NCI-H2081 (cell line): ENCODE results near the gene RRM2.

Experiments
- DNase-seq, 2 experiments: peaks; one replicate each; lab custom pipeline; 2025; lab: John Stamatoyannopoulos, UW

Gene RRM2

DNA sequence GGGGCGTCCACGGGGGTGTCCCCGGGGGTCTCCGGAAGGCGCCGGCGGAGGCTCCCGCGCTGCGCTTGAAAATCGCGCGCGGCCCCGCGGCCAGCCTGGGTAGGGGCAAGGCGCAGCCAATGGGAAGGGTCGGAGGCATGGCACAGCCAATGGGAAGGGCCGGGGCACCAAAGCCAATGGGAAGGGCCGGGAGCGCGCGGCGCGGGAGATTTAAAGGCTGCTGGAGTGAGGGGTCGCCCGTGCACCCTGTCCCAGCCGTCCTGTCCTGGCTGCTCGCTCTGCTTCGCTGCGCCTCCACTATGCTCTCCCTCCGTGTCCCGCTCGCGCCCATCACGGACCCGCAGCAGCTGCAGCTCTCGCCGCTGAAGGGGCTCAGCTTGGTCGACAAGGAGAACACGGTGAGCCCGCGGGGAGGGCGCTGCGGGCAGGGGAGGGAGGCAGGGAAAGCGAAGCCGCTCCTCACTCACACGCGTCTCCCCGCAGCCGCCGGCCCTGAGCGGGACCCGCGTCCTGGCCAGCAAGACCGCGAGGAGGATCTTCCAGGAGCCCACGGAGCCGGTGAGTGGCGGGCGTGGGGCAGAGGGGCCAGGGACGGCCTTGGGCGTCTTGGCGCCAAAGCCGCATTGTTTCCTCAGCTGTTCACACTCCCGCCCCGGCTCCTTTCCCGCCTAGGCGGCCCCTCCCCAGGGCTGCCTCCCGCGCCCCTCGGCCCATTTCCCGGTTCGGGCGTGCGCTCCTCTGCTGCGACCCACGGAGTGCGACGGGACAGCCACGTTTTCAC, at the start of gene RRM2:
Gene RRM2 (plus strand): TSS at position 240 of the 781 bp plus-strand sequence. CDS start 60 bp downstream, at position 300.
- peak; percentile 97 to 98 for DNase-seq

DNA sequence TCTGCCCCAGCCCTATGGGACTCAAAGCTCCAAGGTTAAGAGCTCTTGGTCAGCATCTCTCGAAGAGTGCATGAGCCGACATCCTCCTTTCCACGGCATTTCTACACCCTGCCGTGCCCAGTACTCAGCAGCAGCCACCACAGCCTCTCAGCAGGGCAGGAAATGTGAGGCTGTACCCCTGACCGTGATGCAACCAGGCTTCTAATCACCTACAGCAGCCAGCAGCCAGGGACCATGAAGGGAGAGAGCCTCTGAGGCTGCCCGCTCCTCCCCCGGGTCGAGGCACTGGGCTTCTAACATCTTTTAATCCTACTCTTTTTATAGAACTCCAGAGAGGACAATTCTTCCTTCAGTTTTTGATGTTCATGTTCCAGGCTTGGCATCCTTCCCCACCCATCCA, 48.8 kb upstream of the RRM2 start:
- DNase-seq = no peak

DNA sequence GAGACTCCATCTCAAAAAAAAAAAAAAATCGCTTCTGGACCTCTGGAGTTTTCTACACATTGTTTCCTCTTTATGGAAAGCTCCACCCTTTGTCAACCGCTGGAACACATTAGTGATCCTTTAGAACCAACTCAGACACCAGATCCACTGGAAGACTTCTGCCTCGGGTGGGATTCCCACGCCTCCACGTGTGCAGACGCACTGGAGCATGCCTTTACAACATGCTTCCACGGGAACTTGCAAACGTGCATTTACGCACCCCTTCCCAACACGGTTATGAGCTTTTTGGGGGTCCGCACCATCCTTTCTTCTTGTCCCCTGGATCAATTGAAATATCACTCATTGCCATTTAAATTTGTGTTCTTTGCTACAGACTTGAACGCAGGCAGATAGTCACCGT, 47.4 kb upstream of the RRM2 start:
- DNase-seq = no peak

DNA sequence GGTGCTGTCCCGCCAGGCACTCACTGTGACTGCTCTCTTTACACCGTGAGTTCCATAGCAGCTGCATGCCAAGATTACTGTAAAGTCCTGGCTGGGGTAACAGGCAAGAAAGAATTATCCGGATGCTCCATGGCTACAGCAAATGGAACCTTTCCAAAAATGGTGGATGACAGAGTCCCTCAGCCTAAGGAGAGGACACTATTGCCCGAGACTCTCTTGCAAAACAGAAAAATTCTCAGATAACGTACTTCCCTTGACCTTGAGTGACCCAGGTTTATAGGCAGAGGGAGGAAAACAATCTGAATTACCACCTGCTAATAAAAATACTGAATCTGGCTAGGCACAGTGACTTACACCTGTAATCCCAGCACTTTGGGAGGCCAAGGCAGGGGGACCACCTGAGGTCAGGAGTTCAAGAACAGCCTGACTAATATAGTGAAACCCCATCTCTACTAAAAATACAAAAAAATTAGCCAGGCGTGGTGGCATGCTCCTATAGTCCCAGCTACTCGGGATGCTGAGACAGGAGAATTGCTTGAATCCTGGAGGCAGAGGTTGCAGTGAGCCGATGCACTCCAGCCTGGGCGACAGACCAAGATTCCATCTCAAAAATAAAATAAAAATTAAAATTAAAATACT, 46.8 kb upstream of the RRM2 start:
- no peak for DNase-seq

DNA sequence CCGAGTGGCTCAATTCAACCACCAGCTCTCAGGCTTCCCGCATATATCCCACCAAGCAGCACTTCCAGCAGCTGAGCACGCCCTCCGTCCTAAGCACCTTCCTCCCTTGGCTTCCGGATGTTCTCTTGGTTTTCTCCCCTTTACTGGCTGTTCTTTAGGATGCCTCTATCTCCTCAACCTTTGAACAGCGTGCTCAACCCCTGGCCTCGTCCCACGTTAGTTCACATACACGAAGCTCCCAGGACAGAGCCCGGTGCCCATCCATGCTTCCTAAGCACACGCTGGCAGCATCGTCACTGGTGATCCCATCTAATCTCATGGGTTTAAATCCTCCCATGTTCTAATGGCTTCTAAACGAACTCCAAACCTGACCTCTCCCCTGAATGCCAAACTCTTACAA, 46.0 kb upstream of the RRM2 start:
- DNase-seq = no peak

DNA sequence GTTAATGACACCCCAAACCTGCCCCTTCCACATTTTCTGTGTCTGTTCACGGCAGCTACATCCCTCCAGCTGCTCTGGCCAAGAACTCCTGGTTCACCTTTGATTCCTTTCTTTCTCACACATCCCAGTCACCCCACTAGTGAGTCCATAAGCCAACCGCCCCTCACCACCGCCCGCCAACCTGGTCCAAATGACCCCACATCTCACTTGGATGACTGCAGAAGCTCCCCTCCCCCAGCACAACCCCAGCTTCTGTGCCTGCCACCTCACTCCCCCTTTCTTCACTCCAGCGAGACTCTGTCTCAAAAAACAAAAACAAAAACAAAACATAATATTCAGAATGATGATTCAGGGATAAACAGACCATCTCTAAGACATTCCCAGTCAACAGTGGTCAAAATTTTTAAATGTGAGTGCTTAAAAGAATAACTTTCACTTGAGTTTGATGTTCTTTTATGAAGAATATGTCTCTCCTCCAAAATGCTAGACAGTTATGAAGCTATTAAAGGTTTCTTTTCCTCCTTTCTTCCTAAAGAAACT, 45.5 kb upstream of the RRM2 start:
- no peak for DNase-seq

DNA sequence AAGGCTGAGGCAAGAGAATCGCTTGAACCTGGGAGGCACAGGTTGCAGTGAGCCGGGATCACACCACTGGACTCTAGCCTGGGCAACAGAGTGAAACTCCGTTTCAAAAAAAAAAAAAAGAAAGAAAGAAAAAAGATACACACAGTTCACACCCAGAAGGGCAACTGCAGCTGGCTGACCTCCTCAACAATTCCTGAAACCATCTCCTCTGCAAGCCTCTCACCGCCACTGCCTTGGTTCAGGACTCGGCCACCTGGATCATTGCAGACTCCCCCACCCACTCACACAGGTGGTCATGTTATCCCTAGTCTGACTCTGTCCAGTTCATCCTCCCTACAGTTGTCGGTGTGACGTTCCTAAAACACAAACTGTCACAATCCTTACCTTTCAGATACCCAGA, 44.5 kb upstream of the RRM2 start:
- no peak for DNase-seq

DNA sequence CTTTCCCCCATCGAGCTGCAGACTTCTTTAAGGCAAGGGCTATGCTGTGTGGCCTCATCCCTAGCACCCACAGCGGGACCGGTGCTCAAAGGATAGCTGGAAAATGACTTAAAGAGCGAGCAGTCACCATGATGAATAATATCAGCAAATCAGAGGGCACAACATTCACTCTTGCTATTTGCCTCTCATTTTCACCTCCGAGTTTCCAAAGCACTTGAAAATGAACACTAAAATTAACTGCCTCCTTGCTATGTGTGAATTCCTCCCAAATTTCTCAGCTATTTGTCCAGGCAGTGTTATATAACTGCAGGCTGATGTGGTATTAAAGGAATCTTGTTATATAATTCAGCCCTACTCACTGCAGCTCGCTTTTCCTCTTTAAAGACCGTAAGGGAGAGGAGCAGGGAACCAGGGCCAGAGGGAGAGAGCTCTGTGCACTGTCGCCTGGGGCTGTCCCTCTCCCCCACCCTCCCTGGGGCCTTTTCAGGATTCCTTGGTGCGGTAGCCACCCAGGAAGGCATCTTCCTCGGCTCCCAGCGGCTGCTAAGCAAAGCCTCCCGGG, 43.8 kb upstream of the RRM2 start:
- DNase-seq = no peak

DNA sequence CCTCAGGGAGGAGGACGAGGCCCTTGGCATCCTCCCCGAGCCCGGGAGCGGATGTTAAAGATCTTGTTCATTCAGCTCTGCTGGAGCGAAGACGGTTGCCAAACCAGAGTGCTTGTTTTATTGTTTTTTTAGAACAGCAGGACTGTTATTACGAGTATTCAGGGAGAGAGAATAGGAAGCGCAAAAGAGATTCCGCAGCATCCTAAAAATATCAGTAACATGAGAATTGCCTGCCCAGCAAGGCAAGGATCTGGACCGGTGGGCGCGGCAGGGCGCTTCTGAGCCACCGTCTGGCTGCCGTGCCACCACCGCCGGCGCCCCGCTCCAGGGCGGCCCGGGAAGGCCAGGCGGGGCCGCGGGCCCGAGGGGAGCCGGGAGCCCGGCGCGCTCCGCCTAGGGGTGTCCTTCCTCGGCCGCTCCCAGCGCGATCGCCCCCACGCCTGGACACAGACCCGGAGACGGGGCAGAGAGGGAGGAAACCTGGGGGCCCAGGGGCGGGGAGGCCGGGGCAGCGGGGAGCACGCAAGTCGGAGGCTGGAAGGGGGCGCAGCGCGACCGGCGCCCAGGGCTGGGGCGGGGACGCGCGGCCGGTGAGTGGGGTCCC, 43.2 kb upstream of the RRM2 start:
- peak; percentile 51 to 56 for DNase-seq

DNA sequence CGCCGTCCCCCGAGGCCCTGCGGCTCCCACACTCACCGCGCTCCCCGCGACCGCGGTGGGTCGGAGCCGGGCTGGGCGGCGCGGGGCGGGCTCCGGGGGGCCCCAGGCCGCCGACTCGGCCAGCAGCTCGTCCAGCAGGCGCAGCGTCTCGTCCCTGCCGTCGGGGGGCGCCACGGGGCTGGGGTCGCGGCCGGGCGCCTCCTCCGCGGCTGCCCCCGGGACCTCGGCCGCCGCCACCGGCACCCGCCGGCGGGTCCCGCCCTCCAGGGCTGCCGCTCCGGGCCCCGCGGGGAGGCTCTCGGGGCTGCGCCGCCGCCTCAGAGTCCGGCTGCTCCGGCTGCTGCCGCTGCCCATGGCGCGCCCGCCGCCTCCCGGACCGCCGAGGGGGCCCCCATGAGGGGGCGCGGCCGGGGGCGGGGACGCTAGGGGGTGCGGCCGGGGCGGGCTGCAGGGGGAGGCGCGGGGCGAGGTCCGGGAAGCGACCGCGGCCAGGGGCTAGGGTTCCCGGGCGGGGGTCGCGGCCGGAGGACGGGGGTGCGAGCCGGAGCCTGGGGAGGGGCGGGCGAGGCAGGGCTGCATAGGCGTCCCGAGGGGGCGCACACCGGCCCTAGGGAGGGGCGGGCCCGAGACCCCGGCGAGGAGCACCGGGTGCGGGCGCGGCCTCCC, 42.5 kb upstream of the RRM2 start, which contains the start of gene CYS1:
Gene CYS1 (minus strand): TSS at position 542 of the 666 bp plus-strand sequence. CDS start 188 bp downstream, at position 354.
- DNase-seq = peak in 1 of 2 experiments; percentile 9

DNA sequence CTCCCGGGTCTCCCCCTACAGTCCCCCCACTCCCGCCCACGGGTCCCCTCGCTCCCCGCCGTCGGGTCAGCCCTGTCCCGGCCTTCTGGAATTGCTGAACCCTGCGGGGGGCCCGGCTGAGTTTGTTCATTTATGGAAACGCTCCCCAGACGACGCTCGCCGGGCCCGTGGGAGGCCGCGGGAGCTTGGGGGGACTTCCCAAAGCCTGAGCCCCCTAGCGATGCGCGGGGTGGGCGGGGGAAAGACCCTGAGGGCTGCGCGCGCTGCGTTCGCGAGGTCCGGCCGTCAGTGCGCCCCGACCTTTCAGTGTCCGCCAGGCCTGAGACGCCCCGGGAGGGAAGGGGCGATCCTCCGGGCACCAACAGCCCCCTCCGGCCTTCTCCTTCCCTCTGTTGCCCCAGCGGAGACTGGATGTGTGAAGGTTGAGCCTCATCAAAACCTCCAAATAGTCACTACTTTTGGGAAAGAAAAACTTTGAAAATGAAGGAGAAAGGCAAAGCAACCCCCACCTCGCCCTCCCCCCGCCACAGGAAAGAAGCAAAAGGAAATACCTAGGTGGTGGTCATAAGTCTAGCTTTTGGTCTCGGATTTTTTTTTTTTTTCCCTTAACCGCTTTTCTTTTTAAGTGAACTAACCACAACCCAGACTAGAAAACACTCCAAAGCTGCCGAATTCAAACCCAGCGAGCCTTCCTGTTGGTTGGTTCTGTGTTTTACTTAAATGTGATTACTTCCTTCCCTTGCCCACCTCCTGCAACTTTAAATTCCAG, 41.8 kb upstream of the RRM2 start:
- DNase-seq = no peak

DNA sequence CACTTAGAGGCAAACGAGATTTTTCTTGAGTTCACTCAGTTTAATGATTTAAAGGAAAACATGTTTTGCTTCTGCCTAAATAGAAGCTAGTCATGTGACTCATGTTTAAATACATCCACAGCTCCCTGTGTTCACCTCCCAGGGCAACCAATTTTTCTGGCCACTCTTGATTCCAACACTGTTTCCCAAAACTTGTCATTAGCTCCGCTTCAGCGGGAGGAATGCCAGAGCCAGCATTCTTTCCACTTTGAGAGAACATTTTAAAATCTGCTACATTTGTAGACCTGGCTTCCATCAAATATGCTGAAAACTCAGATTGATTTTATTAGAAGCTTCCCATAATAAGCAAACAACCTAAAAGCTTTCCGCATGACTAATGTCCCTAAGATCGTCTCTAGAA, 39.5 kb upstream of the RRM2 start:
- no peak for DNase-seq

DNA sequence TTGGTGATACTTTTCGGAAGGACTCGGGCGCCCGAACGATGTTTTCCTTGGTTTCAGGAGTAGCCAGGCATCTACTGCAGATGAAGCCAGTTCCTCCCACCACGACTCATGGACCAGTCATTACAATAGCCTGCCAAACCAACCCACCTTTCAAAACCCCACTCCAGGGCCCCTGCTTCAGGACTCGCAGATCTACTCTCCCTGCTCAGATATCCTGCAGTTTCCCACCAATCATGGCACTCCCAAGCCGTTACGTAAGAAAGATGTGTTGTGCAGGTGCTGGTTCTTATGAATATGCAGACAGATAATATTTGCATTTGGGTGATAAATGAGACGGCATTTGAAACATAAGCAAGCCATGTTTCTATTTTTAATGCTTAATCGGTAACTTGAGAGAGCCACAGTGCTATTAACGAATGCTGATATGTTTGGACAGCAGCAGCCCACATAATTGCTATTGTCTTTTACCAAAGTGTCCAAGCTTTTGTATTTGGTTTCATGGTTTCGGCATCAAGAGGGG, 38.8 kb upstream of the RRM2 start:
- DNase-seq = peak in 1 of 2 experiments; percentile 69

DNA sequence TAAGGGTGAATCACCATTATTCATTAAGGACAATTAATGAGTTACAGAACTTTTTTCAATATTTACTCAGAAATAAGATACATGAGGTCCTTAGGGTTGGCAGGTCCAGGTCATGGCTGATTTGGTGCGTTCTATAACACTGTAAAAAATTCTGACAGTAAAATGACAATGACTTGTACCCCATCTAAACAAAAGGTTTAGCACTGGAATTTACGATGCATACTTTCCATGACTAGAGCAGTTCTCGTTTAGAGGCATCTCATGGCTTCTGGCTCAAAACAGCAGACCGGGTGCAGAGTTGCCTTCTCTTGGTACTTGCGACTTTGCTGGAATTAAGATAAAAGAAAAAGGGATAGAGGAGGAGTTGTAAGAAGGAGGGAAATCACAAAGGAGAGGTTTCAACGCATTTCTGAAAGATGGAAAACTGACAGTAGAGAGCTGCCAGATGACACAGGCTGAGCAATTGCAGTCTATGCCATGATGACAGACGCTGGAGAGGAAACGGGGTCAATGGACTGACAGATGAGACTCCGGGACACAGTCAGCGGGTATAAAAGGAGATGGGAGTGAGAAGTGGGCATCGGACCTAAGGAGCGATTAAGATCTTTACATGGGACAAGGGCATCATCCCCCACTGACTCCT, 38.2 kb upstream of the RRM2 start:
- DNase-seq = no peak

DNA sequence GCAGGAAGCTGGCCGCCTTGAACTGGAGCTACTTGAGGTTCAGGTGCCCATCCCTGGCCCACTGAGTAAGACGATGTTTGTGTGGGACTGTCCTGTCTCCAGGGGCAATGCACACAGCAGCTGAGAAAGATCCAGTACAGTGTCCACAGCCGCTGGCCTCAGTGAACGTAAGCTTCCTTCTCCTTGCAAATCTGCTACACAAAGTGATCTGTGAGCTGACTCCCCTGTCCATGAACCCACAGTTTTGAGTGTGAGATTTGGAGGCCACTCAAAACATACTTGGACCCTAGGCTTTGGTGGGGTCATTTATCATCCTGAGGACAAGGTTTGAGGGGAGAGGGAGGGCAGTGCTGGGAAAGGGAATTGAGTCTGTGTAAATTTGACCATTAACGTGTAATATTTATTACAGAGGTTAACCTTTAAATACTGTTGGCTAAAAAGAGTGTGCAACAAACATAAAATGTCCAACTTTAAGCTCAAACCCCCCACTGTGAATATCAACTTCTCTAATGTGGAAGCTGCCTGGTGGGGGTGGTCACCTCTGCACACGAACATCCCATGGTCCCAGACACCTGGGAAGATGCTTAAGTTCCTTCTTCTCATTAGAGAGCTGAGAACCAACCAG, 37.4 kb upstream of the RRM2 start:
- DNase-seq = no peak

DNA sequence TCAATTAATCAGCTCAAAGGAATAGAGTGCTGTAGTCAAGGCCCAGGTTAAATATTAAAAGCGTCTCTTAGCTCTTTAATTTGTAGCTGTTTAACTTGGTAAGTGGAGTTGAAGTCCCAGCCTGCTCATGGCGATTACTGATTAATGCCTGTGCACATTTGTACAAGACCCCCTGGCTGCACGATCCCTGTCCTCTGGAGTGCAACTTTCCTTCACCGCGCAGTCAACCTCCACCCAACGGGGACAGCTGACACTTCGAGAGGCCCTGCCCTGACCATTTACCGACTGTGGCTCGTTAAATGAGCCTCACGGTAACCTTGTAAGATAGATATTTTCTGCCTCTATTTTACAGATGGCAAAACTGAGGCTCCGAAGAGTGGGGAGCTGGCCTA, 36.9 kb upstream of the RRM2 start:
- no peak for DNase-seq

DNA sequence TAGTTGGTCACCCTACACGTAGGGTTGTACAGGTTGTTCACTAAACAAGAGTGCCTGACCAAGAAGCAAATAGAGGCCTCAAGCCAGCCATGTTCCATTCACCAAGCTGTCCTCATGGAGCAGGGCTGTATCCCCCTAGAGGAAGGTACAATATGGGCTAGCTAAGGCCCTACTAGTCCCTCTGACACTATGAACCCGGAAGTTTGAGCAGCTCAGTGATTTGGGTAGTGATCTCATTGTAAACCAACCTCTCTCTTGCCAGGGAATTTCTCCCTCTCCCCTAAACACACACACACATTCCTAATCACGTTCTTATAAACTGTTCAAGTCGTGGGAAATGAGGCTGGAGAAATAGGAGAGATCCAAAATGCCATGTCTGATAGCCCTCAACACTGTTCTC, 35.6 kb upstream of the RRM2 start:
- DNase-seq = no peak

DNA sequence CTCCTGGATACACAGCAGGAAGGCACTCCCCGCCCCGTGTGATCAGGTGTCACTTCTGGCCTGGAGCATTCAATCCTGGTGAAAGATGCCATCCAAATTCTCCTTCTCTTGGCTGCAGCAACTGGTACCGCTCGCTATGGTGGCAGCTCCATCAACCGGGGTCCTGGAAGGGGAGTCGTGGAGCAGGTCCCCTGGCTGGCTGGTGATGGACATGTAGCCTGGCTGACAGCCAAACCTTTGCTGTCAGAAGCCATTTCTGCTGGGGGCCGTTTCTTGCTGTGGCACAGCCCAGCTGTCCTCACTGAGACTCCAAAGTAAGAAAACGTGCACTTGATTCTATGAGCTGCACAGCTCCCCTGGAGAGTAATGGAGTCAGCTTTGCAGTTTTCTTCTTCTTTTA, 35.2 kb upstream of the RRM2 start:
- peak in 1 of 2 experiments; percentile 24 for DNase-seq

DNA sequence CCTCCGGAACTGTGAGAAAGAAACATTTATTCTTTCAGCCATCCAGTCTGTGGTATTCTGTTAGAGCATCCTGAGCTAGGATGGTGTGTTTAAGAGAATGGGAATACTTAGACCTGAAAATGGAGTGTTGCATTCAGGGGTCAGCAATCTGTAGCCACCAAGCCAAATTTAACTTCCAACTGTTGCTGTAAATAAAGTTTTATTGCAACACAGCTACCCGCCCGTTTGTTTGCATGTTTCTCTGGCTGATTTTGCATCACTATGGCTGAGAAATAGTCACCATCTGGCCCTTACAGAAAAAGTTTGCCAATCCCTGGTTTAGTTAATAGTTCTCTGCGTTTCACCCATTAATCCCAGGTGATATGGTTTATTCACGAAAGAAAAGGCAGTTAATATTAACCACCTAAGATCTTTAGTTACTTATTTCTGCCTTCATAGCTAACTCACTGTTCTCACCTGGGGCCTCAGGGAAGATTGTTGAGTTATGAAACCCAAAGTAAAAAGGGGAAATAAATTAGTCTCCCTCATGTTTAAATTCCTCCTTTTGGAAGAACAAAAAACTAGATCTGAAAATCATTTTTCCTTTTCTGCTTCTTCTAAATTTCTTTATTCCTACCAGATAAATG, 32.9 kb upstream of the RRM2 start:
- no peak for DNase-seq
